Right renal pelvis (tissue), 4 donors: ENCODE data around the gene UVRAG. TPM values are rescaled to one million over a fixed set of nuclear protein-coding genes. Genes with fewer than 3 reads are reported as not detected.
"Not testable (repeated sequence)": the region's sequence is repeated elsewhere in the genome, so short reads cannot be mapped to it uniquely, and the experiment has no call there.

Source experiments
- DNase-seq, 4 donors: peaks; one replicate each; pipeline ENCODE4 v3.0.0-alpha.2; 2013; ENCODE audit warnings: low read depth in 4 of 4, low spot score in 3 of 4, missing footprints in 1 of 4
- polyA plus RNA-seq, 4 donors: library from polyadenylated mRNA; unstranded; fragments of 120-200 nt; gene quantifications; one replicate each; pipeline ENCODE4 v1.2.1, GENCODE V29; 2013; ENCODE audit not compliant: insufficient read length in 4 of 4

Gene UVRAG
- polyA plus RNA-seq, 4 donors = 17.3 to 20.2 (median 18.0) TPM

DNA sequence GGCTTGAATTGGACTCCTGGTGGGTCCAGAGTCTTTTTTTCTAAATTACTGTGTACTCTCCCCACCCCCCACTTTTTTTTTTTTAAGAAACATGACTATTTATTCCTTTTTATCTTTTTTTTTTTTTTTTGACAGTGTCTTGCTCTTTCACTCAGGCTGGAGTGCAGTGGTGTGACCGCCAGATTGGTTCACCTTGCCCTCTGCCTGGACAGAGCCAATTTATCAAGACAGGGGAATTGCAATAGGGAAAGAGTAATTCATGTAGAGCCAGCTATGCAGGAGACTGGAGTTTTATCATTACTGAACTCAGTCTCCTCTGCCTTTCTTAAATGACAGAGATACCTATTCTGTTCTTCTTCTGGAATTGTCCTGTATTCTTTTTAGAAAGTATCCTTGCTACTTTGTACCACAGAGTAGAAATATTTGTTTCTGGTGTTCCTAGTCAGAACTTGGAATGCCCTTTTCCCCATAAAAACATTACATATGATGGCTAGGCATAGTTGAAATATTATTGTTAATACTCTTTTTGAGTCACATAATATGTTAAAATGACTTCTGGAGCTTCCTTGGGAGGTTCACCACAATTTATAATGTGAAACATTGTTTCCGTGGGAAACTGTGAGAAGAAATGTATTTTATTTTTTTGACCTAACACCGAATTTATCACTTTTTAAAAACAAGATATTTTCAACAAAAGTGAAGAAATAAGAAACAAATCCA is 95.6 kb downstream of the UVRAG start:
- DNase-seq = no peak

DNA sequence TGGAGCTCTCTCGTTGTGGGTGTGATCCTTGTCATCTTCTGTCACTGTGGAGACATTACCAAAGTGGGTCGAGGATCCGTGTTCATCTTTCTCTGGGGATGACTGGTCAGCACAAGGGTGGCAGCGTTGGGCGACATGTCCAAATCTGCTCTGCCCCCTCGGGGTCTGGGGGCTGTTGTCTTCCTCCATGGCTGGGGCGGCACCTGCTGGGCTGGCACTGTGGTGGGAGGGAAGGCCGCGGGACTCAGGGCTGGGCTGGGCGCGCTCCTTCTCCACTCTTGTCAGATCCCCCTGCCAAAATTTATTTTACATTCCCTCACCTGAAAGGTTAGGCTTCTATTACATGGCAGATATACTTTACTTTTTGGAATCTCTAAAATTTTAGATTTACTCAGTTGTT is 96.4 kb downstream of the UVRAG start:
- DNase-seq = no peak

DNA sequence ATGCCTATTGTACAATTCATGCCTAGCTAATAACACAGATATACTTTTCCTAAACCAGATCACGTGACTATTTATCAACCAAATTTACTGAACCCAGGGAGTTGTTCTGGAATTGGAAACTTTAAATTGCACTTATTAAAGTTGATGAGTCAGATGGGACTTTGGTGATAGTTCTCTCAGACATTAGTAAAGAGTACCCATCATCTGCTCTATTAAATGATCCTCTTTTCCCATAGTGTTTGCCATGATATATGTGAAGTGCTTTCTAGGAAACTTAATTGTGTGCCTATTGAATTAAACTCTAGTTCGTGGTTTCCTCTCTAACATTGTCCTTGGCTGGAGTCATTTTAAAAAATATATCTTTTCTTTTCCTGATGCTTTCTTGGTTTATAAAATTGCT is 99.0 kb downstream of the UVRAG start:
- no peak for DNase-seq

DNA sequence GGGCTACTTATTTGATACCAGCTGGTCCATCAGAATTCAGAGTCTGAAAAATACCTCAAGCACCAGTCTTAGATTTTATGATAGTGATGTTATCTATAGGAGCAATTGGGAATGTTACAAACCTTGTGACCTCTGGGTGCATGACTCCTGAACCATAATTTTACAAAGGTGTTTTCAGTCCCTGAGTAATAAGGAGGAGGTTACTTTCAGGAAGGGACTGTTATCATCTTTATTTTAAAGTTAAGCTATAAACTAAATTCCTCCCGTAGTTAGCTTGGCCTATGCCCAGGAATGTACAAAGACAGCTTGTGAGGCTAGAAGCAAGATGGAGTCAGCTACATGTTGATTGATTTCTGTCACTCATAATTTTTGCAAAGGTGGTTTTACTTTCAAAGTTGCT is 101.9 kb downstream of the UVRAG start:
- no peak for DNase-seq

DNA sequence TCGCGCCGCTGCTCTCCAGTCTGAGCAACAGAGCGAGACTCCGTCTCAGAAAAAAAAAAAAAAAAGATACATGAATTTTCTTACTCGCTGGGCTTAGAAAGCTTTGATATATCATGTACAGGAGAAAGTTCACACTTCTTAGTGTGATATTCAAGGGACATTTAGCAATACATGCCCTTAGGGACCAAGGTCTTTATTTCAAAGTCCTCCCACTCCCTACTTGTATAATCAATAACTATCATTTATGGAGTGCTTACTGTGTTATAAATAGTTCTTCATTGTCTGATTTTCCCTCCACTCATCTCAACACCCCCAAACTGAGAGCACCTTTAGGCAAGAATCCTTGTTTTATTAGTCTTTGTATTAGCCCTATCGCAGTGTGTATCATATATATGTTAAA is 103.3 kb downstream of the UVRAG start:
- no peak for DNase-seq

DNA sequence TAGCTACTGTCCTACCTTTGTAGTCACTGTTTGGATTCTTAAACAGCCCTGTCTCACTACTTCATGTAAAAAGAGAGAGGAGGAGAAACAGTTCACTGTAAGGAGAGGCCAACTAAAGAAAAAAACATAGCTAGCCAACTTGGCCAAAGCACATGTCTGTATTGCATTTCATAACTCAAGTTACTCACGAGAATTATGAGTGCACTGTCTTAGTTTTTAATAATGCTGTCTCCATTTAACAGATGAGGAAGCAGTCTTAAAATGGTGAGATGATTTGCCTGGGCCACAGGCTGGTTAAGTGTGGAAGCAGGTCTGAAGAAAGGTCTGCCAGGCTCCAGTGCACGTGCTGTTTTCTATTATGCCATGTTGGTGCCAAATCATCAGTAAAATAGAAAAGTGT is 104.5 kb downstream of the UVRAG start:
- no peak for DNase-seq

DNA sequence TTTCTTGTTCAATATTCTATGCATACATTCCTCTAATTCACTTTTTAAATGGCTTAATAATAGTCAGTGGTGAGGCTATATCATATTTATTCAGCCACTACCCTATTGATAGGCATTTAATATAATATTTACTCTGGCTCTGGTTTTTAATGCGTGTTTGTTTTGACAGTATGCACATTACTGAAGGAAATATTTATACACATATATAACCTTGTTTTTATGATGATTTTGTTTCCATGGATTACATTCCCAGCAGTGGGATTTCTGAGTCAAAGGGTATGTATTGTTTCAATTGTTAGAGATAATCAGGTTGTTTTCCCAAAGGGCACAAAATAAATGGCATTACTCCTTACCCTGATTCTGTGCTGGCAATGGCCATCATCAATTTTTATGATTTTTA is 105.8 kb downstream of the UVRAG start:
- DNase-seq = no peak

DNA sequence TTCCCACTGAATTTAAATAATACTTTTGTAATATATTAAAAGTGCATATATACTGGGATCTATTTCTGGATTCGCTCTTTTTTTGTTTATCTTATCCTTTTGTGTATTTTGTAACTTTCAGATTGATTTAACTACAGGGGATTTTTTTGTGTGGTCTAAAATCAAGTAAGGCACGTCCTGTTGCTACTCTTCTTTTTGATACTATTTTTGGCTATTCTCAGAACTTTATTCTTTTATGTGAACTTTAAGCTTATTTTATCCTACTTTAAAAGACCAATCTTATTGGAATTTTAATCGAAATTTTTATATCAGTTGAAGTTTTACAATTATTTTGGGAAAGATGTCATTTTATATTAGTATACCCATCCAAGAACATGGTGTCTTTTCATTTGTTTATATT is 106.8 kb downstream of the UVRAG start:
- DNase-seq = no peak

DNA sequence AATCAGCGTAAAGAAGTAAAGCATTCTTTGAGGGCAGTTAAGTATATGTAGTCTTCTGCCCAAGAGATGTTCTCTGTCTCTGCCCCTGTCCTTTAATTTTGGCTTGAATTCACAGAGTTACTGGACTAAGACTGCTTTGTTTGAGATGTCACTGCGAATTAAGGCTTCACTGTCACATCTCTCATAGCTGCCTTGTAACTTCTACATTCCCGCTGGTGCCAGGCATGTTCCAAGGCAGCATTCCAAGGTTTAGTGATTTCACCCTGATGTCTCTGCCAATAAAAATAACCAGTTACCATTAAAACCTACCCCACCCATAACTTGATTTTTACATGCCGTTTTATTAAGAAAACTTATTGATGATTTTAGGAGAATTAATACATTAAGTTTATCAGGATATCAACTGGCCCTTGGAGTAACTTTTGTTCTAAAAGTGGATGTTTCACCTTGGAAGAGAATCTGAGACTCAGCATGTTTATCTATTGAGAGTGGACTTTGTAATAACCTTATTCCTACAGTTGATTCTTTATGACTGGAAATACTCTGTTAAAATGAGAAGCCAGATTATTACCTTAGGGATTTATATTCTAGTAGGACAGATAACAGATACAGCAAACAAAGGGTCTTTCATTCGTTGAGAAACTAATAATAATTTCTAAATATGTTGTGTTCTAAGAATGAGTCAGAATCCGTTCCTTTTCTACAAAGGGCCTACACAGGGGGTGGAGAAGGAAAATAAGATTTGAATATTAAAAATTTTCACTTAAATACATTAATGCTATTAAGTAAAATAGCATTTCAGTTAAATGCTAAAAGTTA is 110.2 kb downstream of the UVRAG start:
- no peak for DNase-seq

DNA sequence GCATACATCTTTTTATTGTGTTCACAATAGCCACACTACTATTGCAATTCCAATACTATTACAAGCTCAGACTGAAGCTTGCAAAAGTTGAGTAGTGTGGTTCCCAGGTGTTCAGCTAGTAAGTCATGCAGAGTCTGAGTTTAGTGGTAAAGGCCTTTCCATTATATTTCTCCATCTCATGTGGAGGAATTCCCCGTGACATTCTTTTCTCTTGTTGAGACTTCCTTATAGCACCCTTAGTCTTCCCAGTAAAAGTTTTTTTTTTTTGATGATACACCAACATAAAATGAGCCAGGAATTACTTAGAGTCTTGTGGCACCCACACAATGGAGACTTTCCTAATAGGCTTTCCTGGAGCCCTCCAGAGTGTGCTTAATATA is 110.8 kb downstream of the UVRAG start:
- DNase-seq = no peak

DNA sequence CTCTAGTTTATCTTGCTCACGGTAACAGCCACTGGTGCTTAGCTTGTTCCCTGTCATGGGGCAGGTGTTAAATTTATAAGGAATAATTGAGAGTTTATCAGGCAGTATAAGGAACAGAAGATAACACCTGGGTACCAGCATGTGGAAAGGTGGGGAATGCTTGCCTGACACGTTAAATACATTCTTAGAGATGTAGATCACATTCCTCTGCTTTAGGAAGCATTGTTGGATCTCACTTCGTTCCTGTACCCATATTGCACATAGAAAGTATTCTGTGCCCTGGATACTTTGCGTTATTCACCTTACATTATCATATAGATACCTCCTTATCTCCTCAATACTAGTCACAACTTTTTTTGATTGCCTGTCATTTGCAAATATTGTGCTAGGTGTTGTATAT is 114.7 kb downstream of the UVRAG start:
- DNase-seq = no peak

DNA sequence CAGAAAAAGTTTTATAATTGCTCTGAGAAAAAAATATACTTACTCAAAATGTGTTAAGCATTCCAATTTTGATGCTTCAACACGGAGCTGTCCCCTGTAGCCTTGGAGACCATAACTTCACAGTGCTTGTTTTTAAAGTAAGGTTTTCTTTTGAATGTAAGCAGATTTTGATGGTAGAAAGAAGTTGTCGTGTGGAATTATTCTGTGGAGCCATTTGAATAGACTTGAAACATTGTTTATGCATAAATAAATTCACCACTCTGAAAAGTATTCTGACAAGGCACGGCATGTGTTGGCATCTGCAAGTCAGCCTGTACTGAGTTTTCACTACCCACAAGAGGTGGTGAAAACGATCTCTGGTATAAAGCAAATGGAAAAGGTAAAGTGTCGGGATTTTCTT is 115.5 kb downstream of the UVRAG start:
- DNase-seq = no peak

DNA sequence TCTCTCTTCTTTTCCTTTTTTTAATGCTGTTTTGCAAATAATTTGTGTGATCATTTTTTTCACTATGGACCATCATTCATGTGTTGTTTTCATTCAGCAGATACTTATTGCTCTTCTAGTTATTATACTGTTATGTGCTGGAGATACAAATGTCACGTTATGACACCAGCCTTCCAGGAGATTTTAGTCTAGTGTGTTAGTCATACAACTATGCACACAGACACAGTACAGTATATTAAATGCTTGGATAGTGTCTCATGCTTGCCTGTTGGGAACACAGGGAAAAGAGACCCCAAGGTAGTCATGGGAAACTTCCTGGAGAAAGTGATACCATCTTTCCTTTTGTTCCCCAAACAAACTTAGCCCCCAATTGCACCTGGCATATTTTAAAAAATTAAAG is 116.1 kb downstream of the UVRAG start:
- no peak for DNase-seq

DNA sequence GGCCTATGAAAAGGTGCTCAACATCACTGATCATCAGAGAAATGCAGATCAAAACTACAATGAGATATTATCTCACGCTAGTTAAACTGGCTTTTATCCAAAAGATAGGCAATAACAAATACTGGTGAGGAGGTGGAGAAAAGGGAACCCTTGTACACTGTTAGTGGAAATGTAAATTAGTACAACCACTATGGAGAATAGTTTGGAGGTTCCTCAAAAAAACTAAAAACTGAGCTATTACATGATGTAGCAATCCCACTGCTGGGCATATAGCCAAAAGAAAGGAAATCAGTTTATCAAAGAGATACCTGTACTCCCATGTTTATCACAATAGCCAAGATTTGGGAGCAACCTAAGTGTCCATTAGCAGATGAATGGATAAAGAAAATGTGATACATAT is 118.7 kb downstream of the UVRAG start:
- not testable (repeated sequence) for DNase-seq

DNA sequence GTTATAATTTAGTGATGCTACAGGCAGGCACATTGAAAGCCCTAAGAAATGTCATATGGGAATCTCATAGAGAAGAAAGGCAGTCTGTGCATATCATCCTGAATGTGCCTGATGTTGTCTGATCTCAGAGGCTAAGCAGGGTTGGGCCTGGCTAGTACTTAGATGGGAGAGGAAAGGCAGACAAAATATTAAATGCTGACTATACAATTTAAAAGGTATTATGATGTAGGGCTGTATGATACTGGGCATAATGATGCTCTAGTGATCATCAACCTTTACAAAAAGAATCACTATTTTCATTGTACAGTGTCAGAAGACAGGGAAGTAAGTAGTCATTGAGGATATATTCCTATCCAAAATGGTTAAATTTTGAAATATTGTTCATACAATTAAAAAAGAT is 119.8 kb downstream of the UVRAG start:
- no peak for DNase-seq

DNA sequence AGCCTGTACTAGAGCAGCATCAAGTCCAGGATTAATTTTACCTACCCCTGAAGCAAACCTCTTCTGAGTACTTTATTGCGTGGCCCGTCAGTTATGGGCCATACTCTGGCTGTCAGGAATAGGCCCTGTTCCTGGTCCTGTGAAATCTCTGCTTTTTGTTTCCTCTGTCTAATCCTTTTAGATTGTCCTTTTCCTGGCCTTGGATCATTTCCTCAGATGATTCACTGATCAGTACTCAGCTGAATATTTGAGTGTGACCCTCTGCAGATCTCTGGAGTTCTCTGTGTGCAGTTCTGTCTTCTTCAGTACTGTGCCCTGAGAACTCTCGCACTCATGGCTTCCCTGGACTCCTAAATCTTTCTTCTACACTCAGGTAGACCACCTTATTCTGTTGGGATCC is 123.5 kb downstream of the UVRAG start:
- no peak for DNase-seq

DNA sequence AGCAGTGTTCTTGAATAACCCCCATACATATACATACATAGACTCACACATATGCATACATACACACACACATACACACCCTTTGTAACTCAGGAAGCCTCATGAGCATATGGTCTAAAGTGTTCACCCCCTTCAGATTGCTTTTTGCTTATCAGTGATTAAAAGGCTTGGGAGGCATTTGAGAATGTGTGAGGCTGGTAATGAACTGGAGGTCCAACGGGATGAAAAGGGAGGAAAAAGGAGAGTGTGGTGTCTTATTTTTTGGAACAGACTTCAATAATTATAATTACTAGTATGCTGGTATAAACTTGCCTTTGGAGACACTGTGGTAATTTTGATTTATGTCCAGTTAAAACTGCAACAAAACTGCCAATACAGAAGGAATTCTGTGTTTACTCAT is 124.5 kb downstream of the UVRAG start:
- no peak for DNase-seq

DNA sequence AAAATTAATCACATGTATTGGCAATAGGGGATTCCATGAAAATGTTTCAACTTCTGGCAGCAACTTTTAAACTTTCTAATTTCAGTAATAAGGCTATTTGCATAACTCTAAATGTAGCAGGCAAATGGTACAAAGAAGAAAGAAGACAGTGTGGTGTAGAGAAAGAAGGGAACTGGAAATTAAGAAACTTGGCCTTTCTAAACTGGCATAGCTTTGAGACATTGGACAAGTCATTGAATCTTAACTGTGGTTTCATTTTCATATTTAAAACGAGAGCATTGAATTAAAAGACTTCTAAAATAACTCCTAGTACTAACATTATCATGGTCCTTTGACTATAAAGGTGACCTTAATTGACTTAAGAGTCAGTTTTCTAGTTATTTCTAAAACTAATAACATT is 125.0 kb downstream of the UVRAG start:
- DNase-seq = no peak

DNA sequence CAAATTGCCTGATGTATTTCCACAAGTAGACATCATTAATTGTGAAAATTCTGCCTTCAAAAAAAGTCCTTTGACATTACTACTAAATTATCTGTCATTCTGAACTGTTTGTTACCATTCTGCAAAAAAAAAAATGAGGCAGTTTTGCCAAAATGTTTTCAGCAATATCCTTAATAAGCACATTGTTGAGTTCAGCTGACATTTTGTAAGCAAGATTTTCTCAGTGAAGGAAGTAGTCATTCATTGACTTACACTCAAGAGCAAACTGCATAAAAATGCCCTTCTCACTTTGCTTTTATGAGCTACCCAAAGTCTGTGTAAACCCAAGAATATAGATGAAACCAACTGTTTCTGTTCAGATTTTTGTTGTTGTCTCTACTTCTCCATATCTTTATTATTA is 125.9 kb downstream of the UVRAG start:
- DNase-seq = no peak

DNA sequence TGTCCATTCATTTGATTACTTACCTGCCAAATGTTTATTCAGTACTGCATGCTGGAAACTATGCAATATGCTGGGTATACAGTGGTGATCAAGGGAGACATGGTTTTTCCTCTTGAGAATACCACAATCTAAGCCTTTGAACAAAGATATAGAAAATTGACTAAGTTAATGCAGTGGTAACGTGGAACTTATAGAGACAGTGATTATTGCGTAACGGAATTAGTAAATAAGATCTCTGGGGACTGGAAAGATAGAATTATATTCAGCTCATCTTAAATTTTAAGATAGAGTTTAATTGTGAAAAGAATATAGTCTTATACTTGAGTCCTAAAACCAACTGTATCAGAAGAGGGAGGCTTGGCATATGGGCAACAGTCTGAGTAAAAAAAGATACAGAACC is 129.5 kb downstream of the UVRAG start:
- no peak for DNase-seq

DNA sequence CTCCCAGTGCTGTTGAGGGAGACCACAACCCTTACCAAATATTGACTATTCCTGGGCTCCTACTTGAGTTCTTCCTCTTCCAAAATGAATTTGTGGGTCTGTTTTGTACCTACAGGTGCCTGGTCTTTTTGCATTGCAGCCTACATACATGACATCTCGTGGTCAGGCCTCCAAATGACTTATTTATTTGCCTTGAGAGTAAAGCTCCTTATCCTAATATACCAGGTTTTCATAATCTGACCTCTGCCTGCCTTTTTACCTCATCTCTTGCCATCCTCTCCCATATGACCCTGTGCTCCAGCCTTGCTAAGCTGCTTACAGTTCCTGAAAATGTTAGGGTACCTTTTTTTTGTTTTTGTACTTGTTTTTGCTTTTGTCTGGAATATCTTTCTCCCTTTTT is 130.4 kb downstream of the UVRAG start:
- no peak for DNase-seq

DNA sequence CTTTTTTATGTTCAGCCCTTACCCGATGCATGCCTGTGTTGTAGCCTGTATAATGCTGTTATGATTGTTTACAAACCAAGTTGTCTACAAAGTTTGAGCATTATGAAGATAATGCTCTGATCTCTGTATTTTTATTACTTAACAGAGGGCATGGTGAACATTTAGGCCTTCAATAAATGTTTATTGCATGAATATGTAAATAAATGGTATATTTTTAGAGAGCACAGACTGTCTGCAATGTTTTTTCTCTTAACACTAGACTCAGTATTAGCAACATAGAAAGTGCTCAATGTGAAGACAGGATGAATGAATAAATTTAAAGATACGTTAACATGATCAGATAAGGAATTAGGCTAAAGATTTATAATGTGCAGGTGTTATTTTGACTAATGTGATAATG is 130.9 kb downstream of the UVRAG start:
- no peak for DNase-seq
